IMR-90 (cell line): ENCODE measurements around the gene PRUNE2. TPM values are rescaled to one million over a fixed set of nuclear protein-coding genes. Genes with fewer than 3 reads are reported as not detected.

Source experiments
- ATAC-seq: fragments of 200-7000 bp; cut with Tn5 transposase; 2 replicates; pipeline ENCODE4 v1.9.1; 2020; ENCODE audit warnings: low read depth, mild to moderate bottlenecking, moderate library complexity
- BruUV-seq: library from RNA; stranded (reverse); fragments of 400-500 nt; replicated peaks from 2 replicates; lab custom pipeline; 2021; lab: Mats Ljungman, UMichigan
- CTCF ChIA-PET: fragments of 300-600 bp; formaldehyde crosslinking; extraction: SDS; loops from one replicate; lab custom pipeline; 2021; ENCODE audit warnings: antibody characterized with exemption; lab: Yijun Ruan, JAX
- POLR2A ChIA-PET: fragments of 300-600 bp; sonication (Branson Sonifier 250); formaldehyde crosslinking; loops from one replicate; lab custom pipeline; 2022; ENCODE audit warnings: antibody characterized with exemption; ENCODE audit not compliant: unreplicated experiment; lab: Charles Lee
- DNase-seq: peaks from one replicate; pipeline ENCODE4 v3.0.0; 2013
- H2AFZ ChIP-seq: replicated peaks from 2 replicates; pipeline ENCODE3; 2013; ENCODE audit warnings: low read length, mild to moderate bottlenecking; ENCODE audit not compliant: poor library complexity
- H2AK5ac ChIP-seq: 2 replicates; pipeline ENCODE4 v1.6.1; 2013; ENCODE audit warnings: low read depth, low read length, inconsistent platforms
- H2AK9ac ChIP-seq: replicated peaks from 2 replicates; pipeline ENCODE3; 2013; ENCODE audit warnings: mild to moderate bottlenecking, low read depth, low read length, moderate library complexity; ENCODE audit not compliant: poor library complexity
- H2BK120ac ChIP-seq: 2 replicates; pipeline ENCODE4 v1.6.1; 2013; ENCODE audit warnings: low read depth, low read length, inconsistent platforms
- H2BK15ac ChIP-seq: 3 replicates; pipeline ENCODE4 v1.6.1; 2013; ENCODE audit warnings: low read depth, low read length, inconsistent platforms
- H2BK20ac ChIP-seq: 2 replicates; pipeline ENCODE4 v1.6.1; 2013; ENCODE audit warnings: low read depth, mild to moderate bottlenecking, inconsistent platforms, low read length, moderate library complexity
- H2BK5ac ChIP-seq: 2 replicates; pipeline ENCODE4 v1.6.1; 2013; ENCODE audit warnings: mild to moderate bottlenecking, low read depth, low read length, inconsistent platforms; ENCODE audit not compliant: poor library complexity, severe bottlenecking
- H3K14ac ChIP-seq: replicated peaks from 2 replicates; pipeline ENCODE4 v1.6.1; 2013; ENCODE audit warnings: low read depth, low read length, inconsistent platforms
- H3K18ac ChIP-seq: 2 replicates; pipeline ENCODE4 v1.6.1; 2013; ENCODE audit warnings: low read depth, low read length, control low read depth
- H3K23ac ChIP-seq: 2 replicates; pipeline ENCODE4 v1.6.1; 2013; ENCODE audit warnings: low read depth, low read length, inconsistent platforms
- H3K27ac ChIP-seq: 2 replicates; pipeline ENCODE4 v1.5.1; 2013; ENCODE audit warnings: mild to moderate bottlenecking, control low read depth, low read length; ENCODE audit not compliant: insufficient read depth
- H3K27me3 ChIP-seq: 2 replicates; pipeline ENCODE4 v1.6.1; 2013; ENCODE audit warnings: low read length; ENCODE audit not compliant: control insufficient read depth, insufficient read depth
- H3K36me3 ChIP-seq: 2 replicates; pipeline ENCODE4 v1.6.1; 2013; ENCODE audit warnings: low read length, mixed read lengths; ENCODE audit not compliant: control insufficient read depth, insufficient read depth
- H3K4ac ChIP-seq: 2 replicates; pipeline ENCODE4 v1.6.1; 2013; ENCODE audit warnings: low read depth, low read length, inconsistent platforms
- H3K4me1 ChIP-seq: 2 replicates; pipeline ENCODE4 v1.6.1; 2013; ENCODE audit warnings: low read length, mixed read lengths; ENCODE audit not compliant: control insufficient read depth, insufficient read depth
- H3K4me2 ChIP-seq: 2 replicates; pipeline ENCODE4 v1.6.1; 2013; ENCODE audit warnings: low read depth, mild to moderate bottlenecking, control low read depth, low read length, moderate library complexity
- H3K4me3 ChIP-seq: 2 replicates; pipeline ENCODE4 v1.5.1; 2013; ENCODE audit warnings: low read depth, mild to moderate bottlenecking, control low read depth, low read length, moderate library complexity; ENCODE audit not compliant: insufficient read depth
- H3K56ac ChIP-seq: 2 replicates; pipeline ENCODE4 v1.6.1; 2013; ENCODE audit warnings: low read length, inconsistent platforms; ENCODE audit not compliant: insufficient read depth; ENCODE audit errors: extremely low read depth
- H3K79me1 ChIP-seq, 2 experiments: 2 replicates each; pipeline ENCODE4 v1.6.1; 2013; ENCODE audit warnings: low read length in 2 of 2, inconsistent platforms in 1 of 2, low read depth in 1 of 2
- H3K9ac ChIP-seq: 2 replicates; pipeline ENCODE4 v1.6.1; 2013; ENCODE audit warnings: low read depth, low read length, control low read depth
- H3K9me1 ChIP-seq: 2 replicates; pipeline ENCODE4 v1.6.1; 2013; ENCODE audit warnings: low read length, inconsistent platforms; ENCODE audit not compliant: insufficient read depth
- H3K9me3 ChIP-seq: 2 replicates; pipeline ENCODE4 v1.6.1; 2013; ENCODE audit warnings: low read length; ENCODE audit not compliant: control insufficient read depth, insufficient read depth
- H4K20me1 ChIP-seq: 2 replicates; pipeline ENCODE4 v1.6.1; 2013; ENCODE audit warnings: low read length, inconsistent platforms; ENCODE audit not compliant: insufficient read depth
- H4K5ac ChIP-seq: 2 replicates; pipeline ENCODE4 v1.6.1; 2013; ENCODE audit warnings: mild to moderate bottlenecking, low read depth, low read length, control low read depth
- H4K8ac ChIP-seq, 2 experiments: 2 replicates each; pipeline ENCODE4 v1.6.1; 2013; ENCODE audit warnings: low read depth in 2 of 2, low read length in 2 of 2, control low read depth in 1 of 2, inconsistent platforms in 1 of 2
- H4K91ac ChIP-seq: 2 replicates; pipeline ENCODE4 v1.6.1; 2013; ENCODE audit warnings: low read depth, low read length, inconsistent platforms; ENCODE audit not compliant: insufficient read depth
- BHLHE40 ChIP-seq: fragments of 150-350 bp; IDR thresholded peaks from 2 replicates; pipeline ENCODE4 v1.6.1; 2016; ENCODE audit warnings: mild to moderate bottlenecking, low read depth, low read length
- CEBPB ChIP-seq: IDR thresholded peaks from 2 replicates; pipeline ENCODE4 v1.6.1; 2012; ENCODE audit warnings: low read depth, low read length, improper control_type of control experiment
- CHD1 ChIP-seq: IDR thresholded peaks from 2 replicates; pipeline ENCODE4 v1.6.1; 2012; ENCODE audit warnings: low read depth, low read length, improper control_type of control experiment
- FOS ChIP-seq: fragments of 150-350 bp; IDR thresholded peaks from 2 replicates; pipeline ENCODE4 v1.6.1; 2016; ENCODE audit warnings: low read depth, low read length
- MAFK ChIP-seq: IDR thresholded peaks from 2 replicates; pipeline ENCODE4 v1.6.1; 2012; ENCODE audit warnings: low read depth, low read length, improper control_type of control experiment
- MAZ ChIP-seq: IDR thresholded peaks from 2 replicates; pipeline ENCODE4 v1.6.1; 2012; ENCODE audit warnings: low read depth, mild to moderate bottlenecking, low read length, improper control_type of control experiment, moderate library complexity, borderline replicate concordance
- MXI1 ChIP-seq: IDR thresholded peaks from 2 replicates; pipeline ENCODE4 v1.6.1; 2012; ENCODE audit warnings: low read depth, mild to moderate bottlenecking, low read length, moderate library complexity, borderline replicate concordance
- NFE2L2 ChIP-seq: fragments of 150-350 bp; IDR thresholded peaks from 2 replicates; pipeline ENCODE4 v1.6.1; 2016; ENCODE audit warnings: low read depth, mild to moderate bottlenecking, low read length
- POLR2A ChIP-seq: IDR thresholded peaks from 2 replicates; pipeline ENCODE4 v1.6.1; 2012; ENCODE audit warnings: mild to moderate bottlenecking, low read depth, low read length
- RAD21 ChIP-seq: IDR thresholded peaks from 2 replicates; pipeline ENCODE4 v1.6.1; 2012; ENCODE audit warnings: low read length, improper control_type of control experiment
- RCOR1 ChIP-seq: IDR thresholded peaks from 2 replicates; pipeline ENCODE4 v1.6.1; 2012; ENCODE audit warnings: mild to moderate bottlenecking, low read length, improper control_type of control experiment; ENCODE audit not compliant: insufficient replicate concordance
- RFX5 ChIP-seq: IDR thresholded peaks from 2 replicates; pipeline ENCODE4 v1.8.0; 2012; ENCODE audit warnings: low read depth, mild to moderate bottlenecking, low read length, moderate library complexity
- SMC3 ChIP-seq: fragments of 150-350 bp; IDR thresholded peaks from 2 replicates; pipeline ENCODE4 v1.6.1; 2016; ENCODE audit warnings: low read depth, mild to moderate bottlenecking, antibody characterized with exemption, low read length, moderate library complexity
- WGBS, 2 experiments: methylation state at CpG; one replicate each; pipeline versions ENCODE4 v1.1.5 to v1.1.7; 2013; ENCODE audit warnings: missing lambda C conversion rate in 2 of 2; ENCODE audit not compliant: insufficient read length in 1 of 2; ENCODE audit errors: extremely low coverage in 2 of 2; 5-methylcytosine and 5-hydroxymethylcytosine counted together
- dilution Hi-C: fragments of 300-500 bp; cut with HindIII; formaldehyde crosslinking; loops from one replicate; pipeline ENCODE4 v1.14.3; 2018; ENCODE audit warnings: low sequenced_read_pairs; ENCODE audit not compliant: unreplicated experiment
- in situ Hi-C: fragments of 300-500 bp; cut with MboI; formaldehyde crosslinking; loops from 3 replicates; pipeline ENCODE4 v1.14.3; 2019; ENCODE audit warnings: low sequenced_read_pairs, inconsistent platforms, mixed read lengths
- intact Hi-C: fragments of 100-400 bp; cut with micrococcal nuclease; formaldehyde crosslinking; loops from 2 replicates; pipeline ENCODE4 v1.10.0; 2022
- polyA plus RNA-seq, 3 experiments: library from polyadenylated mRNA; depleted of rRNA; stranded (reverse); fragments of >200 nt; gene quantifications; 2 replicates each; pipeline ENCODE4 v1.2.3, GENCODE V29; 2012; ENCODE audit warnings: low replicate concordance in 1 of 3
- total RNA-seq: library from RNA; depleted of rRNA; stranded (reverse); fragments of >200 nt; gene quantifications from 2 replicates; pipeline ENCODE4 v1.2.3, GENCODE V29; 2012
- TF ChIP-seq, protein P1 (sequence below): fragments of 150-350 bp; IDR thresholded peaks from 2 replicates; pipeline ENCODE4 v1.6.1; 2017; ENCODE audit warnings: mild to moderate bottlenecking, antibody characterized with exemption, low read length, low read depth
- TF ChIP-seq, protein P2 (sequence below): conservative IDR thresholded peaks from 2 replicates; pipeline ENCODE4 v1.5.1; 2012; ENCODE audit warnings: mild to moderate bottlenecking, low read depth, low read length, improper control_type of control experiment

Gene PRUNE2
- total and polyA plus RNA-seq, 2 of the 4 experiments (the other 2 are of a cell fraction): 0.70 to 1.6 TPM

DNA sequence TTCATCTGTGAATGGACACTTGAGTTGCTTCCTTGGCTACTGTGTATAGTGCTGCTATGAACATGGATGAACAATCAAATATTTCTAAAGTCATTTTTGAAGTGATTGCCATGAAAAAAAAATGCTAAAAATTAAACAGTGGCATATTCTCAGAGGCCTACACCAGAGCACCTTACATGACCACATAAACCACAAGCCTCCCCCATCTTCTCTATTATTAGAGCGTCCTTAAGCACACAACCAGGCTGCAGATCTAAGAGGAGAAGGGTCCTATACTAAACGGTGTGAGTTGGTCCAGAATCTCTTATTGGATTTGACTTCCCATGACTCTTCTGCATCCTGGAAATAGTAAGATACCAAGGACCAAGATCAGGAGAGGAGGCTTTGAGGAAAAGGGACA, 107.4 kb downstream of the PRUNE2 start:
- Histone ChIP-seq H3K9ac (no peak overlapping the region), H2BK5ac (no peak overlapping the region), H3K9me1 (no peaks in the 10 kb centered on the region), H3K27ac (no peak overlapping the region), H3K4me2 (no peak overlapping the region), H3K4me3 (no peak overlapping the region), H3K27me3 (peaks cover 8% of the 10 kb centered on the region), H3K14ac (no peak overlapping the region), H3K23ac (no peak overlapping the region), H3K4me1 (no peaks in the 10 kb centered on the region), H2BK15ac (no peak overlapping the region), H2AFZ (no peak overlapping the region), H4K20me1 (no peaks in the 10 kb centered on the region), H3K4ac (no peak overlapping the region), H2BK20ac (no peak overlapping the region), H3K56ac (no peak overlapping the region), H4K91ac (no peak overlapping the region), H2BK120ac (no peak overlapping the region), H3K18ac (no peak overlapping the region), H2AK9ac (no peak overlapping the region), H3K9me3 (no peaks in the 10 kb centered on the region), H3K36me3 (no peaks in the 10 kb centered on the region), H3K79me1 (no peaks in the 10 kb centered on the region), H4K8ac (no peak overlapping the region), H2AK5ac (no peak overlapping the region), H4K5ac (no peak overlapping the region)
- no CpG with 5 or more reads among the region's 2 CpGs for WGBS, 2 experiments
- no TSS peak for BruUV-seq
- dilution Hi-C loops: no loop called here
- intact Hi-C loops: no loop called here
- TF ChIP-seq, protein P1, sequence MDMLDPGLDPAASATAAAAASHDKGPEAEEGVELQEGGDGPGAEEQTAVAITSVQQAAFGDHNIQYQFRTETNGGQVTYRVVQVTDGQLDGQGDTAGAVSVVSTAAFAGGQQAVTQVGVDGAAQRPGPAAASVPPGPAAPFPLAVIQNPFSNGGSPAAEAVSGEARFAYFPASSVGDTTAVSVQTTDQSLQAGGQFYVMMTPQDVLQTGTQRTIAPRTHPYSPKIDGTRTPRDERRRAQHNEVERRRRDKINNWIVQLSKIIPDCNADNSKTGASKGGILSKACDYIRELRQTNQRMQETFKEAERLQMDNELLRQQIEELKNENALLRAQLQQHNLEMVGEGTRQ: no peak
- TF ChIP-seq CHD1: no peak
- TF ChIP-seq MXI1: no peak
- no peak for TF ChIP-seq MAFK
- TF ChIP-seq RCOR1: no peak
- TF ChIP-seq NFE2L2: no peak
- TF ChIP-seq CEBPB: no peak
- TF ChIP-seq MAZ: no peak
- no peak for TF ChIP-seq SMC3
- no peak for TF ChIP-seq BHLHE40
- TF ChIP-seq, protein P2, sequence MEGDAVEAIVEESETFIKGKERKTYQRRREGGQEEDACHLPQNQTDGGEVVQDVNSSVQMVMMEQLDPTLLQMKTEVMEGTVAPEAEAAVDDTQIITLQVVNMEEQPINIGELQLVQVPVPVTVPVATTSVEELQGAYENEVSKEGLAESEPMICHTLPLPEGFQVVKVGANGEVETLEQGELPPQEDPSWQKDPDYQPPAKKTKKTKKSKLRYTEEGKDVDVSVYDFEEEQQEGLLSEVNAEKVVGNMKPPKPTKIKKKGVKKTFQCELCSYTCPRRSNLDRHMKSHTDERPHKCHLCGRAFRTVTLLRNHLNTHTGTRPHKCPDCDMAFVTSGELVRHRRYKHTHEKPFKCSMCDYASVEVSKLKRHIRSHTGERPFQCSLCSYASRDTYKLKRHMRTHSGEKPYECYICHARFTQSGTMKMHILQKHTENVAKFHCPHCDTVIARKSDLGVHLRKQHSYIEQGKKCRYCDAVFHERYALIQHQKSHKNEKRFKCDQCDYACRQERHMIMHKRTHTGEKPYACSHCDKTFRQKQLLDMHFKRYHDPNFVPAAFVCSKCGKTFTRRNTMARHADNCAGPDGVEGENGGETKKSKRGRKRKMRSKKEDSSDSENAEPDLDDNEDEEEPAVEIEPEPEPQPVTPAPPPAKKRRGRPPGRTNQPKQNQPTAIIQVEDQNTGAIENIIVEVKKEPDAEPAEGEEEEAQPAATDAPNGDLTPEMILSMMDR: no peak
- no peak for TF ChIP-seq RFX5
- TF ChIP-seq RAD21: no peak
- no peak for TF ChIP-seq FOS
- no peak for TF ChIP-seq POLR2A
- ATAC-seq (no peak), DNase-seq (no peak)
- ChIA-PET POLR2A (no interaction called here), CTCF (no interaction called here)
- in situ Hi-C loops: no loop called here
